Measurements from ENCODE around the gene MYO18B.

The MYO18B gene

DNA sequence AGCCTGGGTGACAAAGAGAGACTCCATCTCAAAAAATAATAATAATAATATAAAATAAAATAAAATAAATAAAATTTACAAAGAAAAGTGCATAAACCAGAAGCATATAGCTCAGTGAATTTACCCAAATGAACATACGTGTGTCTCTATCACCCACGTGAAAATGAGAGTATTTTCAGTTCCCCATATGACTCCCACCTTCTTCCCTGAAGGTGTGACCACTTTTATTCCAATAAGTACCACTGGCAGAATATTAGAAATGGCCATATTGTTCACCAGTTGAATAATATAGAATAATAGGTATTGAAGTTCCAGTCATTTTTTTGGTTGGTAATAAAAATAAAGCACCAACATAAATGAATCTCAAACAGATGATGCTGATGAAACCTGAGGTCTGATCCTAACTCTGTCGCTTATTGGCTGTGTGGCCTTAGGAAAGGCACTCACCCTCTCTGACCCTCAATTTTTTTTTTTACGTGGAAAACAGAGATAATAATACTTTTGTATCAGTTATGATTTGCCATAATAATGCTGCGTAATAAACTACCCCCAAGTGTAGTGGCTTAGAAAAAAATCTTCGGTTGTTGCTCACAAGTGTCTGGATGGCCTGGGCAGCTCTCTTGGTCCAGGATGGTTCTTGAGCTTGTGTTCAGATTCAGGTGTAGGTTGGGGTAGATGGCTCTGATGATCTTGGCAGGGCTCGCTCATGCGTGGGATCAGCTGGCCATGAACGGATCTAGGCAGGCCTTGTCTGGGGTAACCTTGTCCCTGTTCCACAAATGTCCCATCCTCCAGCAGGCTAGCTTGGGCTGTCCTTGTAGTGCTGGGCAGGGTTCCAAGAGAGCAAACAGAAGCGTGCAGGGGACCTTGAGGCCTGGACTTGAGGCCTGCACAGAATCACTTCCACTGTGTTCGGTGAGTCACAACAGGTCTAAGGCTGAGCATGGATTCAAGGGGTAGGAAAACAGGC, 88.1 kb downstream of the MYO18B start:
- no peaks in the 10 kb centered on the region for H3K9me3 ChIP-seq (ENCODE audit: control insufficient read depth, low read length)
- no peaks in the 10 kb centered on the region for H3K4me1 ChIP-seq (ENCODE audit: control insufficient read depth, insufficient read depth, low read length, poor library complexity, severe bottlenecking)
- H3K4me3 ChIP-seq (ENCODE audit: insufficient read depth, low read depth, low read length, poor library complexity, severe bottlenecking), result no peak overlapping the region
- H3K27me3 ChIP-seq (replicated peaks; ENCODE audit: control insufficient read depth, insufficient read depth, low read length, poor library complexity, severe bottlenecking), result no peaks in the 10 kb centered on the region
- no peak overlapping the region for H3K27ac ChIP-seq (ENCODE audit: insufficient read depth, low read length, poor library complexity, severe bottlenecking)
- no peaks in the 10 kb centered on the region for H3K36me3 ChIP-seq (ENCODE audit: control insufficient read depth, insufficient read depth, low read length)
- no peak for DNase-seq

DNA sequence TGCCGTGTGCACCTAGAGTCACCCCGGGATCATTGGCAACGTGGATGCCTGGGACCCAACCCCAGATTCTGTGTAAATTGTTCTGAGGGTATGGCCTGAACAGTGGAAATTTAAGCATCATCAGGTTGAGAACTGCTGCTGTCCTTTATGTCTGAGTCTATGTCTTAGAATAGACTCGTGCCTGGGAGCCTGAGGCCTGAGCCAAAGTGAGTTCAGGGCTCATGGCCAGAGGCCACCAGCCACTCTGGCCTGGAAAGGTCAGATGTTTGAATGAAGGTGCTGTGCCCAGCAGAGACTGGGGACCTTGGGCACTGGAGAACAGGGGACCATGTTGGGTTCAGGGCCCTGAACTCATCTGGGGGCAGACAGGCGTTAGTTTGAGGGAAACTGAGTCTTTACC, 91.1 kb downstream of the MYO18B start:
- no peak overlapping the region for H3K27ac ChIP-seq (ENCODE audit: insufficient read depth, low read length, poor library complexity, severe bottlenecking)
- no peak overlapping the region for H3K4me3 ChIP-seq (ENCODE audit: insufficient read depth, low read depth, low read length, poor library complexity, severe bottlenecking)
- H3K4me1 ChIP-seq (ENCODE audit: control insufficient read depth, insufficient read depth, low read length, poor library complexity, severe bottlenecking), result no peaks in the 10 kb centered on the region
- H3K36me3 ChIP-seq (ENCODE audit: control insufficient read depth, insufficient read depth, low read length), result no peaks in the 10 kb centered on the region
- no peaks in the 10 kb centered on the region for H3K9me3 ChIP-seq (ENCODE audit: control insufficient read depth, low read length)
- no peaks in the 10 kb centered on the region for H3K27me3 ChIP-seq (replicated peaks; ENCODE audit: control insufficient read depth, insufficient read depth, low read length, poor library complexity, severe bottlenecking)
- no peak for DNase-seq

DNA sequence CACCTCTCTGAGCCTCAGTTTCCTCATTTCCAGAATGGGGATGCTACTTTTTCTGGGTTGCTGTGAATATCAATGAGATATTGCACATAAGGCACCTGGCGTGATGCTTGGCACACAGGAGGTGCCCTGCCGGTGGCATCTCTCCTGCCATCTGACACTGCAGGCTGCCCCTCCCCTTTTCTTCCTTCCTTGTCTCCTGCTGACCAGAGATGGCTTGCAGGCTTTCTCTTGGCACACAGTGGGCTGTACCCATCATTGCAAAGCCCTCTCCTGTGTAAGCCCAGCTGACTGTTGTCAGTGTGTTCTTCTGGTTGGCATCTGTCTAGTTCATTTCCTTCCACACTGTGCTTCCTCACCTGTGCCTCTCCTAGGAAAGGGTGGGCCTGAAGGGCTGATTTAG, 91.7 kb downstream of the MYO18B start:
- DNase-seq, result no peak
- H3K9me3 ChIP-seq (ENCODE audit: control insufficient read depth, low read length), result no peaks in the 10 kb centered on the region
- no peaks in the 10 kb centered on the region for H3K4me1 ChIP-seq (ENCODE audit: control insufficient read depth, insufficient read depth, low read length, poor library complexity, severe bottlenecking)
- no peak overlapping the region for H3K27ac ChIP-seq (ENCODE audit: insufficient read depth, low read length, poor library complexity, severe bottlenecking)
- no peaks in the 10 kb centered on the region for H3K36me3 ChIP-seq (ENCODE audit: control insufficient read depth, insufficient read depth, low read length)
- no peak overlapping the region for H3K4me3 ChIP-seq (ENCODE audit: insufficient read depth, low read depth, low read length, poor library complexity, severe bottlenecking)
- H3K27me3 ChIP-seq (replicated peaks; ENCODE audit: control insufficient read depth, insufficient read depth, low read length, poor library complexity, severe bottlenecking), result no peaks in the 10 kb centered on the region

DNA sequence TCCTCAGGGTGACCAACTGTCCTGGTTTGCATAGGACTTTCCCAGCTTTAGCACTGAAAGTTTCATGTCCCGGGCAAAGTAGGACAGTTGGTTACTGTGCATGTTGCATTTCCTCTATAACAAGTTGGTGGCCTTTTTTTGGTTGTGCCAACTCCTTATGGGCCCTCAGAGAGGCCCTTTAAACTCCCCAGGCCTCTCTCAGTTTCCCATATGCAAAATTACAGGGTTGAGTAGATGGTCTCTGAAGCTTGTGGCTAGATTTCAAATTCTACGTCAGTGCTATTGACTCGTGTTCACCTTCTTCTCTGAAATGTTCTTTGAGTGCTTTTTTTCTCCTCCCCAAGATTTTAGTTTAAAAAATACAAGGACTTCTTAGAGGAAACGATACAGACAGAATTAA, 92.5 kb downstream of the MYO18B start:
- Histone ChIP-seq H3K4me3 (ENCODE audit: insufficient read depth, low read depth, low read length, poor library complexity, severe bottlenecking) (no peak overlapping the region), H3K27ac (ENCODE audit: insufficient read depth, low read length, poor library complexity, severe bottlenecking) (no peak overlapping the region), H3K9me3 (ENCODE audit: control insufficient read depth, low read length) (no peaks in the 10 kb centered on the region), H3K36me3 (ENCODE audit: control insufficient read depth, insufficient read depth, low read length) (no peaks in the 10 kb centered on the region), H3K27me3 (replicated peaks; ENCODE audit: control insufficient read depth, insufficient read depth, low read length, poor library complexity, severe bottlenecking) (no peaks in the 10 kb centered on the region), H3K4me1 (ENCODE audit: control insufficient read depth, insufficient read depth, low read length, poor library complexity, severe bottlenecking) (no peaks in the 10 kb centered on the region)
- DNase-seq, result no peak

DNA sequence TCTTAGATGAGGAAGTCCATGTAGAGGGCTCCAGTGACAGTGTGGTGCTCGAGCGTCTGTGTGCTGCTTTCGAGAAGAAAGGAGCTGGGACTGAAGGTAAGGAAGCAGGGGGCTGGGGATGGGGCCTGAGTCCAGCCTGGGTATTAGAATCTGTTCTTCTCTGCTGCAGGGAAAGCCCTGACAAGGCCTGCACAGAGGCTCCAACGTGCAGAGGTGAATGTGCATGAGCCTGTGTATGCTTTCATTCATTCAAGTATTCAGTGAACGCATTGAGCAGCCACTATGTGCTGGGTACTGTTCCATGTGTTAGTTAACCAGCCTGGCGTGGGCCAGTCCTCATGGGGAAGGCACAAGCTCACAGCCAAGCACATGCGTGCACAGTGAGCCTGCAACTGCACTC, 93.4 kb downstream of the MYO18B start:
- Histone ChIP-seq H3K27ac (ENCODE audit: insufficient read depth, low read length, poor library complexity, severe bottlenecking) (no peak overlapping the region), H3K9me3 (ENCODE audit: control insufficient read depth, low read length) (no peaks in the 10 kb centered on the region), H3K36me3 (ENCODE audit: control insufficient read depth, insufficient read depth, low read length) (no peaks in the 10 kb centered on the region), H3K27me3 (replicated peaks; ENCODE audit: control insufficient read depth, insufficient read depth, low read length, poor library complexity, severe bottlenecking) (no peaks in the 10 kb centered on the region), H3K4me1 (ENCODE audit: control insufficient read depth, insufficient read depth, low read length, poor library complexity, severe bottlenecking) (no peaks in the 10 kb centered on the region), H3K4me3 (ENCODE audit: insufficient read depth, low read depth, low read length, poor library complexity, severe bottlenecking) (no peak overlapping the region)
- DNase-seq, result no peak

DNA sequence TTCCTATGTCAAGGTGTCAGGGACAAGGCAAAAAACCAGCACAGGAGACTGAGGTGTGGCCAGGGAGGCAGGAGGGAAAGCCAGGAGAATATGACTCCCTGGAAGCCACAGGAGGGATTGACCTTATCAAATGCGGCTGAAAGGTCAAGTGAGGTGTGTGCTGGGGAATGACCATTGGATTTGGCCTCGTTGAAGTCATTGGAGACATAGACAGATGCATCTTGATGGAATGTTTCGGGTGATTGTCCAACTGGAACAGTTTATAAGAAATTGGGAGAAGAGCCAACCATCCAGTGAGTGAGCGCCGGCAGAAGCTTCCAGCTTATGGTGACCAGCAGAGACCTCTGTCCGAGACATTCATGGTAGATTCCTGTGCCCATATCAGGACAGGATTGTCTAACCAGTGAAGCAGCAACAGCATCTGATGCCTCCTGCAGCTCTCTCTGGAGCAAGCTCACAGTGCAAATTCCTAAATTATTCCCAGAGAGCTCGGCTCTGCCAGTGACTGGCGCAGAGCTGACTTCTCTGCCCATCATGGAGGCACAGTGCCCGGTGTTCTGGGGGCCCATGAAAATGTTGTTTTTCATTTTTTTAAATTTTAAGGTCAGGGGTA, 95.4 kb downstream of the MYO18B start:
- DNase-seq, result no peak
- no peaks in the 10 kb centered on the region for H3K27me3 ChIP-seq (replicated peaks; ENCODE audit: control insufficient read depth, insufficient read depth, low read length, poor library complexity, severe bottlenecking)
- no peaks in the 10 kb centered on the region for H3K36me3 ChIP-seq (ENCODE audit: control insufficient read depth, insufficient read depth, low read length)
- no peak overlapping the region for H3K27ac ChIP-seq (ENCODE audit: insufficient read depth, low read length, poor library complexity, severe bottlenecking)
- no peak overlapping the region for H3K4me3 ChIP-seq (ENCODE audit: insufficient read depth, low read depth, low read length, poor library complexity, severe bottlenecking)
- H3K9me3 ChIP-seq (ENCODE audit: control insufficient read depth, low read length), result no peaks in the 10 kb centered on the region
- no peaks in the 10 kb centered on the region for H3K4me1 ChIP-seq (ENCODE audit: control insufficient read depth, insufficient read depth, low read length, poor library complexity, severe bottlenecking)

DNA sequence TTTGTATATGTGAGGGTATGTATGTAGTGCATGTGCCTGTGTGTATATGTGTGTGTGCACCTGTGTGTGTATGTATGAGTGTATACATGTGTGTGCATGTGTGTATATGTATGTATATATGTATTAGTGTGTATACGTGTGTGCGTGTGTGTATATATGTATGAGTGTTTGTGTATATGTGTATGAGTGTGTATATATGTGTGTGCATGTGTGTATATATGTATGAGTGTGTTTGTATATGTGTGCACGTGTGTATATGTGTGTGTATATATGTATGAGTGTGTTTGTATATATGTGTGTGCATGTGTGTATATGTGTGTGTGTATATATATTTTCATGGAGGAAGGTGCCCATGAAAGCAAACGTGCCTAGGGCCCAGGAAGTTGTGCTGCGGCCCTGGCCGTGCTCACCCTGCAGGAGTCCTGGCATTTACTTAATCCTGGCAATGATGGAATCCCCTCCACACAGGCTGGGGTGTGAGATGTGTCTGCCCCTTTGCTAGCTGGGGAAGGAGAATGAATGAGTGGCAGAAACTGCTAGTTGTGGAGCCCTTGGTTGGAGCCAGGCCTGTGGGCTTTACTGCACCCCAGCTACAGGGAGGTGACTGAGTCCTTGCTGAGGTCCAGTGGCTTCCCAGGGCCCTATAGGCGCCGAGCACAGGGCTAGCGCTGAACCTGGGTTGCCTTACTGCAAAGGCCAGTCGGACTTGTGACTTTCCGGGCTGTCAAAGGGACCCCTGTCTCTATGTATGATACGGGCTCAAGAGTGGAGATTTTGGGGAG, 97.2 kb downstream of the MYO18B start:
- H3K36me3 ChIP-seq (ENCODE audit: control insufficient read depth, insufficient read depth, low read length), result no peaks in the 10 kb centered on the region
- no peak overlapping the region for H3K4me3 ChIP-seq (ENCODE audit: insufficient read depth, low read depth, low read length, poor library complexity, severe bottlenecking)
- DNase-seq, result no peak
- H3K27ac ChIP-seq (ENCODE audit: insufficient read depth, low read length, poor library complexity, severe bottlenecking), result no peak overlapping the region
- H3K9me3 ChIP-seq (ENCODE audit: control insufficient read depth, low read length), result no peaks in the 10 kb centered on the region
- H3K27me3 ChIP-seq (replicated peaks; ENCODE audit: control insufficient read depth, insufficient read depth, low read length, poor library complexity, severe bottlenecking), result no peaks in the 10 kb centered on the region
- no peaks in the 10 kb centered on the region for H3K4me1 ChIP-seq (ENCODE audit: control insufficient read depth, insufficient read depth, low read length, poor library complexity, severe bottlenecking)

DNA sequence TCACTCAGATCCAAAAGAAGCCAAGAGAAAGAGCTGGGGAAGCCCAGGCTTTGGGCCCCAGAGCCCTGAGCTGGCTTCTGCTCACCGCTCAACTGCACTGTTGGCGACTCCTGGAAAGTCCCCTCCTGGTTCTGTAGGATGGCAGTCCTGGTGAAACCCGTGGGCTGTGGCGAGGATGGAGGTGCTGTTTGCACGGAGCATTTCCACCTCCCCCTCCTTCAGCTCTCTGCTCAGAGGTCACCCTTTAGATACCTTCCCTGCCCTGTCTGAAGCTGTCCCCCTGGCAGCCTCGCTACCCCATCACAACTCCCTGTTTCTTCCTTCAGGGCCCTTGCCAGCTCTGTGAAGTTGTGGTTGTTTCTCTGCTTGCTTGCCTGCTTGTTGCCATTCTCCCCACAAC, 97.8 kb downstream of the MYO18B start:
- DNase-seq, result no peak
- H3K27ac ChIP-seq (ENCODE audit: insufficient read depth, low read length, poor library complexity, severe bottlenecking), result no peak overlapping the region
- H3K36me3 ChIP-seq (ENCODE audit: control insufficient read depth, insufficient read depth, low read length), result no peaks in the 10 kb centered on the region
- no peaks in the 10 kb centered on the region for H3K9me3 ChIP-seq (ENCODE audit: control insufficient read depth, low read length)
- no peaks in the 10 kb centered on the region for H3K4me1 ChIP-seq (ENCODE audit: control insufficient read depth, insufficient read depth, low read length, poor library complexity, severe bottlenecking)
- H3K4me3 ChIP-seq (ENCODE audit: insufficient read depth, low read depth, low read length, poor library complexity, severe bottlenecking), result no peak overlapping the region
- no peaks in the 10 kb centered on the region for H3K27me3 ChIP-seq (replicated peaks; ENCODE audit: control insufficient read depth, insufficient read depth, low read length, poor library complexity, severe bottlenecking)

DNA sequence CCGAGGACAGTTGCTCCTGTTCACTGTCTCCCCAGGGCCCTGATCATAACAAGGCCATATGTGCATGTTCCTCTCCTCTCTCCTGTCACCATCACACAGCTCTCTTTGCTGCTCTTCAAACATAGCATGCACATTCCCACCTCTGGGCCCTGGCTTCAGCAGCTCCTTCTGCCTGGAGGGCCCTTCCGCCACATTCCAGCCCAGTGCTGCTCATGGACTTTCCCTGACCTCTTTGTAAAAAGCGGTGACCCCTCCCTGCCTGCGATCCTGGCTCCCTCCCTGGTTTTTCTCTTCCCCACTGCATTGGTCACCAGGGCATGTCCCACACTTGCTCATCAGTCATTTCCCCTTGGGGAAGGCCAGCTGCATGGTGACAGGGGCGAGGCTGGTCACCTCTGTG, 98.2 kb downstream of the MYO18B start:
- no peak overlapping the region for H3K4me3 ChIP-seq (ENCODE audit: insufficient read depth, low read depth, low read length, poor library complexity, severe bottlenecking)
- no peaks in the 10 kb centered on the region for H3K4me1 ChIP-seq (ENCODE audit: control insufficient read depth, insufficient read depth, low read length, poor library complexity, severe bottlenecking)
- H3K27ac ChIP-seq (ENCODE audit: insufficient read depth, low read length, poor library complexity, severe bottlenecking), result no peak overlapping the region
- no peaks in the 10 kb centered on the region for H3K9me3 ChIP-seq (ENCODE audit: control insufficient read depth, low read length)
- H3K27me3 ChIP-seq (replicated peaks; ENCODE audit: control insufficient read depth, insufficient read depth, low read length, poor library complexity, severe bottlenecking), result no peaks in the 10 kb centered on the region
- no peaks in the 10 kb centered on the region for H3K36me3 ChIP-seq (ENCODE audit: control insufficient read depth, insufficient read depth, low read length)
- DNase-seq, result no peak

DNA sequence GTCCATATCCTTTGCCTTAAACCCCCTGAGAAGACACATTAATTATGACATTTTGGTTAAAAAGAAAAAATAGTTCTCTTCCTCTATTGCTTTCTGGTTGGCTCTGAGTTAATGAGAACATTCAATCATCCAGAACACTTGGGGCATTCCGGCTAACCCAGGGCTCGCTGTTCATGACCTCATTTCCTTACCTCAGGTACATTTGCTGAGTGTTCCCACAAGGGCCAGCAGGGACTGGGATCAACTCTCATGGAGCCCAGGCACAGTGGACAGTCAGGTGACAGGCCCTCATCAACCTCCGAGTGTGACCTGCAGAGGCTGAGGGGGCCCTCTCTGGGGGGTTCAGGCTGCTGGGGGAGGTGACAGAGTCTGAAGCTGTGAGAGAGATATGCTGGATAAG, 98.9 kb downstream of the MYO18B start:
- Histone ChIP-seq H3K9me3 (ENCODE audit: control insufficient read depth, low read length) (no peaks in the 10 kb centered on the region), H3K27me3 (replicated peaks; ENCODE audit: control insufficient read depth, insufficient read depth, low read length, poor library complexity, severe bottlenecking) (no peaks in the 10 kb centered on the region), H3K4me3 (ENCODE audit: insufficient read depth, low read depth, low read length, poor library complexity, severe bottlenecking) (no peak overlapping the region), H3K27ac (ENCODE audit: insufficient read depth, low read length, poor library complexity, severe bottlenecking) (no peak overlapping the region), H3K36me3 (ENCODE audit: control insufficient read depth, insufficient read depth, low read length) (no peaks in the 10 kb centered on the region), H3K4me1 (ENCODE audit: control insufficient read depth, insufficient read depth, low read length, poor library complexity, severe bottlenecking) (no peaks in the 10 kb centered on the region)
- no peak for DNase-seq

Measured in effector memory CD4-positive, alpha-beta T cell (primary cell).